ENCODE data around the gene PRPF8. TPM values are rescaled to one million over a fixed set of nuclear protein-coding genes. Genes with fewer than 3 reads are reported as not detected.

The PRPF8 gene
- total RNA-seq, 1 experiment from 2014 or later: 108 TPM

Other genes starting within 250 kb of the PRPF8 start
- gene CRK, start 228.6 kb downstream of the PRPF8 start, total RNA-seq (2014; rRNA removed): 82.8 and 86.6 TPM in 2 replicates
- gene MYO1C, start 192.2 kb downstream of the PRPF8 start, total RNA-seq (2014; rRNA removed): 96.3 and 107 TPM in 2 replicates
- 27.3 and 30.1 TPM in 2 replicates for gene INPP5K, start 168.3 kb downstream of the PRPF8 start, total RNA-seq (2014; rRNA removed)
- 18.5 and 26.3 TPM in 2 replicates for gene PITPNA, start 122.1 kb downstream of the PRPF8 start, total RNA-seq (2014; rRNA removed)
- gene SLC43A2, start 56.0 kb downstream of the PRPF8 start, total RNA-seq (2014; rRNA removed): 1.9 and 3.7 TPM in 2 replicates
- 0.11 TPM in 1 of 2 replicates, not detected in the other for gene SCARF1, start 39.1 kb downstream of the PRPF8 start, total RNA-seq (2014; rRNA removed)
- gene RILP, start 35.0 kb downstream of the PRPF8 start, total RNA-seq (2014; rRNA removed): 4.2 and 9.8 TPM in 2 replicates
- gene TLCD2, start 25.5 kb upstream of the PRPF8 start, total RNA-seq (2014; rRNA removed): 0.77 and 1.1 TPM in 2 replicates
- 48.6 and 56.7 TPM in 2 replicates for gene WDR81, start 39.8 kb upstream of the PRPF8 start, total RNA-seq (2014; rRNA removed)
- 0.13 and 0.40 TPM in 2 replicates for gene SERPINF2, start 58.0 kb upstream of the PRPF8 start, total RNA-seq (2014; rRNA removed)
- 424 and 815 TPM in 2 replicates for gene SERPINF1, start 77.2 kb upstream of the PRPF8 start, total RNA-seq (2014; rRNA removed)
- 10.6 and 13.3 TPM in 2 replicates for gene SMYD4, start 145.0 kb upstream of the PRPF8 start, total RNA-seq (2014; rRNA removed)
- gene RPA1, start 145.1 kb upstream of the PRPF8 start, total RNA-seq (2014; rRNA removed): 19.3 and 28.1 TPM in 2 replicates

Data from LHCN-M2 (cell line).